Osteoblast (primary cell): ENCODE results near the gene NGFR. TPM values are rescaled to one million over a fixed set of nuclear protein-coding genes. Genes with fewer than 3 reads are reported as not detected.

Experiments
- DNase-seq: peaks from one replicate; pipeline ENCODE4 v3.0.0; 2011; ENCODE audit warnings: low spot score, mixed read lengths; ENCODE audit not compliant: insufficient read length; ENCODE audit errors: missing footprints
- H2AFZ ChIP-seq: 2 replicates; pipeline ENCODE4 v1.6.0; 2011; ENCODE audit warnings: mild to moderate bottlenecking, low read length
- H3K27ac ChIP-seq: 2 replicates; pipeline ENCODE4 v1.5.1; 2011; ENCODE audit warnings: mild to moderate bottlenecking, low read depth, low read length, moderate library complexity
- H3K27me3 ChIP-seq: 2 replicates; pipeline ENCODE4 v1.6.0; 2012; ENCODE audit warnings: mild to moderate bottlenecking, control low read depth, inconsistent platforms, low read length, moderate library complexity; ENCODE audit not compliant: insufficient read depth
- H3K36me3 ChIP-seq: 2 replicates; pipeline ENCODE4 v1.5.1; 2011; ENCODE audit warnings: mild to moderate bottlenecking, low read length, control low read depth, moderate library complexity; ENCODE audit not compliant: insufficient read depth
- H3K4me1 ChIP-seq: 2 replicates; pipeline ENCODE4 v1.5.1; 2011; ENCODE audit warnings: mild to moderate bottlenecking, low read length, control low read depth, moderate library complexity; ENCODE audit not compliant: insufficient read depth
- H3K4me2 ChIP-seq: 2 replicates; pipeline ENCODE4 v1.6.0; 2011; ENCODE audit warnings: mild to moderate bottlenecking, low read length; ENCODE audit not compliant: insufficient read depth
- H3K4me3 ChIP-seq: fragments of 200-600 bp; sonication (generic); 3 replicates; pipeline ENCODE4 v1.5.1; 2012; ENCODE audit warnings: mild to moderate bottlenecking, low read length, inconsistent platforms; ENCODE audit not compliant: insufficient read depth
- H3K79me2 ChIP-seq: 2 replicates; pipeline ENCODE4 v1.6.0; 2012; ENCODE audit warnings: mild to moderate bottlenecking, low read length, control low read depth, inconsistent platforms; ENCODE audit not compliant: insufficient read depth
- H3K9me3 ChIP-seq: 2 replicates; pipeline ENCODE4 v1.5.1; 2011; ENCODE audit warnings: low read depth, low read length, control low read depth
- H4K20me1 ChIP-seq: 2 replicates; pipeline ENCODE4 v1.6.0; 2012; ENCODE audit warnings: mild to moderate bottlenecking, low read length, control low read depth; ENCODE audit not compliant: insufficient read depth
- CTCF ChIP-seq: IDR thresholded peaks from 2 replicates; pipeline ENCODE4 v1.5.1; 2011; ENCODE audit warnings: mild to moderate bottlenecking, low read depth, low read length, moderate library complexity; ENCODE audit errors: extremely low read depth
- total RNA-seq: library from RNA; depleted of rRNA; stranded (reverse); fragments of >200 nt; gene quantifications from 2 replicates; pipeline ENCODE4 v1.2.3, GENCODE V29; 2012

Gene NGFR
- total RNA-seq, 1 donor: under 0.01 TPM

GRCh38 chr17:49525831-49526741, 31.0 kb downstream of the NGFR start:
- H2AFZ ChIP-seq: no peak overlapping the region
- no peaks in the 10 kb centered on the region for H4K20me1 ChIP-seq
- peaks cover 45% of the 10 kb centered on the region for H3K27me3 ChIP-seq
- H3K36me3 ChIP-seq: no peaks in the 10 kb centered on the region
- H3K4me2 ChIP-seq: peak overlapping the region; percentile 32
- H3K27ac ChIP-seq: no peak overlapping the region
- peak; percentile 44 for DNase-seq
- no peaks in the 10 kb centered on the region for H3K9me3 ChIP-seq
- peaks cover 2% of the 10 kb centered on the region for H3K4me1 ChIP-seq
- H3K79me2 ChIP-seq: no peaks in the 10 kb centered on the region
- TF ChIP-seq CTCF: no peak
- H3K4me3 ChIP-seq: no peak overlapping the region

GRCh38 chr17:49527927-49528651, 33.0 kb downstream of the NGFR start:
- Histone ChIP-seq H2AFZ (no peak overlapping the region), H3K9me3 (no peaks in the 10 kb centered on the region), H3K4me3 (no peak overlapping the region), H3K27ac (no peak overlapping the region), H4K20me1 (no peaks in the 10 kb centered on the region), H3K36me3 (no peaks in the 10 kb centered on the region), H3K4me1 (no peaks in the 10 kb centered on the region), H3K79me2 (no peaks in the 10 kb centered on the region), H3K4me2 (no peak overlapping the region), H3K27me3 (peaks cover 56% of the 10 kb centered on the region)
- peak; percentile 45 for DNase-seq
- no peak for TF ChIP-seq CTCF

GRCh38 chr17:49528966-49529365, 33.9 kb downstream of the NGFR start:
- H3K4me1 ChIP-seq: no peaks in the 10 kb centered on the region
- no peak overlapping the region for H3K4me3 ChIP-seq
- no peak overlapping the region for H3K27ac ChIP-seq
- no peaks in the 10 kb centered on the region for H4K20me1 ChIP-seq
- TF ChIP-seq CTCF: no peak
- H3K4me2 ChIP-seq: no peak overlapping the region
- peak; percentile 34 for DNase-seq
- no peaks in the 10 kb centered on the region for H3K36me3 ChIP-seq
- no peaks in the 10 kb centered on the region for H3K9me3 ChIP-seq
- no peak overlapping the region for H2AFZ ChIP-seq
- H3K27me3 ChIP-seq: peaks cover 64% of the 10 kb centered on the region
- no peaks in the 10 kb centered on the region for H3K79me2 ChIP-seq

DNA sequence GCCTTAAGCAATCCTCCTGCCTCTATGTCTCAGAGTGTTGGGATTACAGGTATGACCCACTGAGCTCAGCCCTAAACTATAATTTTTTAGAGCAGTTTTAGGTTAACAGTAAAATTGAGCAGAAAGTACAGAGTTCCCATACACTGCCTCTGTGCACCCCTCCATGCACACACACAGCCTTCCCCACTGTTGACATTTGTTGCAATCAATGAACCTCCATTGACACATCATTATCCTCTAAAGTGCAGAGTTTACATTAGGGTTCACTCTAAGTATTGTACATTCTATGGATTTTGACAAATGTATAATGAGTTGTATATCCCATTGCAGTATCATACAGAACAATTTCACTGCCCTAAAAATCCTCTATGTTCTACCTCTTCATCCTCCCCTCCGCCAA, 35.0 kb downstream of the NGFR start:
- Histone ChIP-seq H3K27ac (no peak overlapping the region), H2AFZ (no peak overlapping the region), H3K4me3 (no peak overlapping the region), H3K4me1 (no peaks in the 10 kb centered on the region), H4K20me1 (no peaks in the 10 kb centered on the region), H3K4me2 (no peak overlapping the region), H3K79me2 (no peaks in the 10 kb centered on the region), H3K27me3 (peaks cover 69% of the 10 kb centered on the region), H3K9me3 (no peaks in the 10 kb centered on the region), H3K36me3 (no peaks in the 10 kb centered on the region)
- no peak for TF ChIP-seq CTCF
- no peak for DNase-seq
